T follicular helper cell (primary cell): ENCODE data around the gene MYO18B.
"Not testable (repeated sequence)": the region's sequence is repeated elsewhere in the genome, so short reads cannot be mapped to it uniquely, and the experiment has no call there.

Experiments used
- DNase-seq: peaks from one replicate; pipeline ENCODE4 v3.0.0-alpha.2; 2020; ENCODE audit warnings: low read depth
- total RNA-seq, 2 experiments: gene quantifications; one replicate each; lab custom pipeline; 2026; lab: John Stamatoyannopoulos, UW

Gene MYO18B
- total RNA-seq = 0.13 to 0.96 reads per million in 2 experiments

DNA sequence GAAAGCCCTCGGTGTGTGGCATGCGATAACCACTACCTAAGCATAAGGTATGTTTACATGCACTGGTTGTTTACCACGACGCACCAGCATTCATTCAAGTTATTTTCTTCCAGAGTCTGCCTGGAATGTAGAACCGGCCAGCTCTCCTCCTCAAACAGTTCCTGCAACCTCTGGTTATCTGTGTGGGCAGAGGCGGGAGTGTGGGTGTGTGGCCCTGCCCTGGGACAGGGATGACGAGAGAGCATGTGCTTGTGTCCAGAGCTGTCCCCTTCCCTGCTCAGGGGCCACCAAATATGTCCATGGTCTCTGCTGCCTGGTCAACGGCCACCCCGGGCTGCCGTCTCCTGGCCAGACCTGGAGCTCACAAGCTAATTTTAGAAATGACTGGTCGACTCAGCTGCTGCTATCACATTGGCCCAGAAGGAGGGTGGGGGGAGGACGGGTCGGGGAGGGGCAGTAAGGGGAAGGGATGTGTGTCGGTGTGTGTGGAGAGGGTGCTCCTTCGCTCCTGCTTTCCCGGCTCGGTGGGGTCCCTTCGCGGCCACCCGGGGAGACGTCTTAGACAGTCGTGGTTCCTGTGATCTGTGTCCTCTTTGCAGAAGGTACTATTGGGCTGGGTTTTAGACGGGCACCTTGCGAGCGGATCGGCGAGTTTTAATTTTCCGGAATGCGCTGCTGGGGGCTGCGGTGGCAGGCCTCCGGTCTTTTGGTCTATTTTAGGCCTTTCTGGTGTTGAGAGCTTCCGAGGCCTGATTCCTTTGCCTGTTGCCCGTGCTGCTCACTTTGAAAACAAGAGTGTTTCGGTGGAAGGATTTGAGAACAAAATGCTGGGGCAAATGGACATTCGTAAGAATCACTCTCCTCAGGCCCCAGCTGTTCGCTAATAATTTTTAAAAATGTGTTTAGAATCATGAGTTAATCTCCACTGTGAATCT lies at the start of gene MYO18B:
MYO18B (plus strand) TSS at position 497 of the 935 bp plus-strand sequence. CDS start 18,905 bp downstream, outside the sequence.
- DNase-seq = no peak

DNA sequence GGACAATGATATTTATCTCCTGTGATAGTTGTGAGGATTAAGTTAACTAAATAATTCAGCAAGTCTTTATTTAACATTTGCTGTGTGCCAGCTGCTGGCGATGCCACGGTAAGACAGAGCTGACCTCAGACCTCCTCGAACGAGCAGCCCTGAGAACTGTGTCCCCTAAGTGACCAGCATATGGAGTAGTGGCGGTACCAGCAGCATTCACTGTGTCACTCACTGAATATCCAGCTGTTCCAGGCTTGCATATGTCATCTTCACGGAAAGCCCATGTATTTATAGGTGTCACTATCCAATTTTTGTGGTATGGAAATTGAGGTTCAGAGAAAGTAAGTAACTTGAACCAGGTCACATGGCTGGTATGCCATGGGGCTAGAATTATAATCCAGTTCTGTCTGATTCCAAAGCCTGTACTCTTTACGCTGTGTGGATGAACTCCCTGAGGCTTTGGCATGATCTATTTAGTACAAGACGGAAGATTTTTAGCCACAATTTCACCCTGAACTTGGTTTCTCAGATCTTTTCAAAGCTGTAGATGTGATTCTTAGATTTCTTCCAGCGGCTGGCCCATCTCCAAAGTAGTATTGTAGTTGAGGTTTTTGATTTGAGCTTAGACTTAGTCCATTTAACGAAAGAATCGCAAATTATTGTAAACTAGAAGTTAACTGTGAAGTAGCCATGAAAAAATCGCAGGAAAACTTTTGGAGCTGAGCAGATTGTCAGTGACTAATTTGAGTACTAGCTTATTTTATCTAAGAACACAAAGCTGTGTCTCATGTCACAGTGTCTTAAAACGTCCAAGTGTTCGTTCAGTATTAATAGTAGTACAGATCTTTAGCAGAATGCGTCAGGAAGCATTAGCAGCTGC lies 49.4 kb upstream of the MYO18B start:
- no peak for DNase-seq

- DNase-seq = no peak
Observed at GRCh38 chr22:25693268-25693565, 48.8 kb upstream of the MYO18B start.

- no peak for DNase-seq
Observed at GRCh38 chr22:25694196-25694907, 47.6 kb upstream of the MYO18B start.

- no peak for DNase-seq
Observed at GRCh38 chr22:25695146-25695545, 46.8 kb upstream of the MYO18B start.

- no peak for DNase-seq
Observed at GRCh38 chr22:25696763-25697162, 45.2 kb upstream of the MYO18B start.

- DNase-seq = no peak
Observed at GRCh38 chr22:25697181-25697664, 44.8 kb upstream of the MYO18B start.

DNA sequence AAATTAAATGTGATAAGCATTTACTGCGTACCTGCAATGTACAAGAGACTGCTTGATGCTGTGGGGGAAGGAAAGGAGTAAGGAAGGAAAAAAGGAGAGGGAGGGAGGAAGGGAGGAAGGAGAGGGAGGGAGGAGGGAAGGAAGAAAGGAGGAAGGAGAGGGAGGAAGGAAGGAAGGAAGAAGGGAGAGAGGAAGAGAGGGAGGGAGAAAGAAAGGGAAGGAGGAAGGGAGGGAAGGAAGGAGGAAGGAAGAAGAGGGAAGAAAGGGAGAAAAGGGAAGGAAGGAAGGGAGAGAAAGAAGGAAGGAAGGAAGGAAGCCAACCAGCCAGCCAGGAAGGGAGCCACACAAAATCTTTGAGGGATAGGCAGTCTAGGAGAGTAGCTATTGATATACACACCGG lies 44.0 kb upstream of the MYO18B start:
- no peak for DNase-seq

GRCh38 chr22:25698461-25698860 lies 43.5 kb upstream of the MYO18B start:
- DNase-seq = no peak

DNA sequence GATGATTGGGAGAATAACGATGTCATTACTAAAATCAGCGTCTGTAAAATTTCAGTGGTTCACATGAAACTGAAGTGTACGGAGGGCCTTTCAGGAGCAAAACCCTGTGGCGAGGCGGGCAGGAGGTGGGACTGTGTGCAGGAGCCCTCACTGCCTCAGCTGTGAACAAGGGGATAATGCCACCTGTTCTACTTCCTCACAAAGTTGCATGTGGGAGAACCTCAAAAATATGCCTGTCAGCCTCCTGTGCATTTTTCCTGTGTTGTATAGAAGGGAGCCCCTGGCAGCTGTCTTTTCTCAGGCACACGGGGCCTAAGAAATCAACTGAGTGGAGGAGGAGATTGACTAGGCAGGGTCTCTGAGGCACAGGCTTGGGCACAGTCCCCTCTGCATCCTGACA lies 43.0 kb upstream of the MYO18B start:
- DNase-seq = no peak

GRCh38 chr22:25701056-25701780 lies 40.8 kb upstream of the MYO18B start:
- DNase-seq = no peak

GRCh38 chr22:25702040-25702439 lies 39.9 kb upstream of the MYO18B start:
- DNase-seq = no peak

DNA sequence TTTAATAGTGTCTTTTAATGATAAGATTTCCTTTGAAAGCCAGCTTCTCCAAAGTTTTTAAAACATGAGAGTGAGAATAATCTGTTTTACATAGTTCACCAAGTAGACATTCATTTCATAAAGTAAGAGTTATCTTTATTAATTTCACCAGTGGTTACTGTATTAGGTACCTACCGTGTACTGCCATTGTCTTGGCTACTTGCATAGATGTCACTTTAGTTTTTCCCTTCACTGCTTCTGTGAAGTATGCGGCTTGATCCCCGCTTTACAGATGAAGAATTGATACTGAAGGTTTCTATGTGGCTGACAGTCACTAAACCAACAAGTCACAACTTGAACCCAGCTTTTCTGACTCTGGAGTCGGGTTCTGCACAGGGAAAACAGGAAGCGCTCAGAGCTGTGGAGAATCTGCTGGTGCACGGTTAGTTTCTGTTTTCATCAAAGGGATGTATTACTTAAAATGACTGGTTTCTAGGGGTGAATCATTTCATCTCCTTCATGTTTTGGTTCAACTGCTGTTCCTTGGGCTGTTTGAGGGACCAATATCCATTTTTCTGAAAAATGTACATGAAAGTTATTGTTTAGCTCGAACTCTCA lies 39.3 kb upstream of the MYO18B start:
- no peak for DNase-seq

DNA sequence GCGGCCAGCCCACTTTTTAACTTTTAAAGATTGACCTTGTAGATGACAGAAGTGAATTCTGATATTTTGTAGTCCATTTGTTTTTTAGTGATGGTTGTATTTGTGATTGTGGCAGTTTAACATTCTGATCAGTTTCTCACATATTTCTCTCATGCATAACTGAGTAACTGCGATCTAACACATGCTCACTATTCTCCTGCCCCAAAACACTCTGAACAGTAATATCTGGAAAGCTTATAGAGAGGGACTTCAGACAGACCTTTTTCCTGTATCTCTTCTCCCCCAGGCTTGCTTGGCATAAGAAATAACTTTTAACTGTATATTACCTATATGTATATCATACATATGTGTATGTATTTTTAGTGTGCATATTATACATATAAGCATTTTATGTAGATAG lies 37.3 kb upstream of the MYO18B start:
- no peak for DNase-seq

- DNase-seq = no peak
Observed at GRCh38 chr22:25706197-25706596, 35.8 kb upstream of the MYO18B start.

DNA sequence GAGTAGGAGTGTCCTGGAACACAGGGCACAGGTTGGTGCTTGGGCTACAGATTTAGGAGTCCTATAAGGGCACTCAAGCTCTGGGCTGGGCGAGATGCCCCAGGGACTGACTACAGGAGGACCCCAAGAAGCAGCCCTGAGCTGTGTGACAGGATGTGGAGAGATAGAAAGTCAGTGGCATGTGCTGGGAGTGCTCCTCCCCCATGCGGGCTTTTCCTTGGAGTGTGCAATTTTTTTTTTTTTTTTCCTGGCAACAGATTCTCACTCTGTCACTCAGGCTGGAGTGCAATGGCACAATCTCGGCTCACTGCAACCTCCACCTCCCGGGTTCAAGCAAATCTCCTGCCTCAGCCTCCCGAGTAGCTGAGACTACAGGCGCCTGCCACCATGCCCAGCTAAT lies 33.6 kb upstream of the MYO18B start:
- not testable (repeated sequence) for DNase-seq

- no peak for DNase-seq
Observed at GRCh38 chr22:25709758-25710157, 32.2 kb upstream of the MYO18B start.

- DNase-seq = no peak
Observed at GRCh38 chr22:25710501-25710900, 31.5 kb upstream of the MYO18B start.

- no peak for DNase-seq
Observed at GRCh38 chr22:25711491-25711890, 30.5 kb upstream of the MYO18B start.

DNA sequence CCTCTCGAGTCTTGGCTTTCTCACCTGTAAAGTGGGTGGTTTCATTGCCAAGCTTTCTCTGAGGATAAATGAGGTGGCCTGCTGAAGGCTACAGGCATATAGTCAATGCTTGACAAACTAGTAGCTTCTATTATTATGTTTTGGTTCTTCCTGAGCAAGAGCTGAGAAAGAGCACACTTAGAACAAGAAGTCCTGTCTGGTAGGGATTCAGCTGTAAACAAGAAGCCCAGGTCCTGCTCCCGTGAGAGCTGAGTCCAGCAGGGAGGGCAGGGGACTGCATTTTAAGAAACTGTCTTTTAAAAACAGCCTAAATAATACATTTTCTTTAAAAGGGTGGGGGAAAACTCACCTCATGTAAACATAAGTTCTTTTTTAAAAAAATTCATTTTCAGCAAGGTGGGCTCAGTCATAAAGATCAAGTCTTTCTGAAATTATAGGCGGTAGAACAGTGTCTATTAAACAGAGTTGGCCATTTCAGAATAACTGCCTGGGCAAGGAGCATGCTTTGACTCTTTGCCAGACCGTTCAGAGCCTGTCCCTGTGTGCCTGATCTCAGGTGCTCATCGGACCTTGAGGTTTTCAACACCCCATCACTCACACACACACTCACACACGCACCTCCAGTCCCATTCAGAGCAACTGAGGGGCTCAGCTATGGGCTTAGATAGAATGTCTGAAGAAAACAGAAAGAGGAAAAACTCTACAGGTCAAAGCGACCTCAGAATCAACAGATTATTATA lies 29.2 kb upstream of the MYO18B start:
- no peak for DNase-seq
